ENCODE measurements around the gene GALC. TPM values are rescaled to one million over a fixed set of nuclear protein-coding genes. Genes with fewer than 3 reads are reported as not detected.

Gene GALC
- total RNA-seq, 4 donors from 2014 or later: 30.9 to 68.5 (median 43.3) TPM

- DNase-seq: no peak
- TF ChIP-seq POLR2A (IDR thresholded peaks at IDR 0.05): no peak
- TF ChIP-seq, protein P1, sequence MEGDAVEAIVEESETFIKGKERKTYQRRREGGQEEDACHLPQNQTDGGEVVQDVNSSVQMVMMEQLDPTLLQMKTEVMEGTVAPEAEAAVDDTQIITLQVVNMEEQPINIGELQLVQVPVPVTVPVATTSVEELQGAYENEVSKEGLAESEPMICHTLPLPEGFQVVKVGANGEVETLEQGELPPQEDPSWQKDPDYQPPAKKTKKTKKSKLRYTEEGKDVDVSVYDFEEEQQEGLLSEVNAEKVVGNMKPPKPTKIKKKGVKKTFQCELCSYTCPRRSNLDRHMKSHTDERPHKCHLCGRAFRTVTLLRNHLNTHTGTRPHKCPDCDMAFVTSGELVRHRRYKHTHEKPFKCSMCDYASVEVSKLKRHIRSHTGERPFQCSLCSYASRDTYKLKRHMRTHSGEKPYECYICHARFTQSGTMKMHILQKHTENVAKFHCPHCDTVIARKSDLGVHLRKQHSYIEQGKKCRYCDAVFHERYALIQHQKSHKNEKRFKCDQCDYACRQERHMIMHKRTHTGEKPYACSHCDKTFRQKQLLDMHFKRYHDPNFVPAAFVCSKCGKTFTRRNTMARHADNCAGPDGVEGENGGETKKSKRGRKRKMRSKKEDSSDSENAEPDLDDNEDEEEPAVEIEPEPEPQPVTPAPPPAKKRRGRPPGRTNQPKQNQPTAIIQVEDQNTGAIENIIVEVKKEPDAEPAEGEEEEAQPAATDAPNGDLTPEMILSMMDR (IDR thresholded peaks at IDR 0.05): no peak
- H3K36me3 ChIP-seq: no peaks in the 10 kb centered on the region
- intact Hi-C loops (cut with DNase I): no loop called here
- no peak overlapping the region for H3K4me3 ChIP-seq (replicated peaks in 1 of 3)
- no peak overlapping the region for H3K27ac ChIP-seq
- WGBS, 2 donors: 61 to 71% methylated on average over 2 of the region's 2 CpGs
- no peaks in the 10 kb centered on the region for H3K4me1 ChIP-seq
- no peaks in the 10 kb centered on the region for H3K27me3 ChIP-seq
- H3K9me3 ChIP-seq: no peaks in the 10 kb centered on the region
Measured at GRCh38 chr14:88034076-88034475, 41.1 kb upstream of the GALC start.

DNA sequence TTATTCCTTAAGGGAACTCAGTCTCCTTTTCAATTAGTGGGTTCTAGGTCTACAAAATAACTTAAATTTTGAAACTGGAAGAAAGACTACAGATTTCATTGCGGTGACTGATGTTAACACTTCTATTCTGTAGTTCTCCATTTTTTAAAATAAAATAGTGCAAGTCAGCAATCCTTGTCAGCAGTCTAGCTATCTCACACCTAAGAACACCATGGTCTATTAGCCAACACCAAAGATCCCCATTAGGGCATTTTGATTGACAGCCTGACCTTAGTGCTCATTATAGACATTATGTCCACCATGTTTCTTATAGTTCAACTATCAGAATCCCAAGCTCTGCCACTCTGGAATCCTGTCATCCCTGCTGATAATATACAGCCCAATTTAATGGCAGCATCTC lies 39.4 kb upstream of the GALC start:
- Histone ChIP-seq H3K9me3 (no peaks in the 10 kb centered on the region), H3K27ac (no peak overlapping the region), H3K4me3 (replicated peaks in 1 of 3) (no peak overlapping the region), H3K4me1 (no peaks in the 10 kb centered on the region), H3K27me3 (no peaks in the 10 kb centered on the region), H3K36me3 (no peaks in the 10 kb centered on the region)
- no peak for DNase-seq
- intact Hi-C loops (cut with DNase I): no loop called here
- TF ChIP-seq, protein P1 (IDR thresholded peaks at IDR 0.05): no peak
- no peak for TF ChIP-seq POLR2A (IDR thresholded peaks at IDR 0.05)
- WGBS, 2 donors: 92 to 96% methylated on average over 1 of the region's 1 CpG

- Histone ChIP-seq H3K27ac (no peak overlapping the region), H3K27me3 (no peaks in the 10 kb centered on the region), H3K4me1 (no peaks in the 10 kb centered on the region), H3K4me3 (replicated peaks in 1 of 3) (no peak overlapping the region), H3K9me3 (no peaks in the 10 kb centered on the region), H3K36me3 (no peaks in the 10 kb centered on the region)
- WGBS, 2 donors: 81 to 84% methylated on average over 1 of the region's 1 CpG
- no peak for TF ChIP-seq POLR2A (IDR thresholded peaks at IDR 0.05)
- TF ChIP-seq, protein P1 (IDR thresholded peaks at IDR 0.05): no peak
- intact Hi-C loops (cut with DNase I): no loop called here
- no peak for DNase-seq
Measured at GRCh38 chr14:88030892-88031291, 37.9 kb upstream of the GALC start.

GRCh38 chr14:88030079-88030478 lies 37.1 kb upstream of the GALC start:
- no peak overlapping the region for H3K27ac ChIP-seq
- TF ChIP-seq POLR2A (IDR thresholded peaks at IDR 0.05): no peak
- TF ChIP-seq, protein P1 (IDR thresholded peaks at IDR 0.05): no peak
- no peak overlapping the region for H3K4me3 ChIP-seq (replicated peaks in 1 of 3)
- no peak for DNase-seq
- no peaks in the 10 kb centered on the region for H3K4me1 ChIP-seq
- WGBS, 2 donors: 53% methylated on average over 1 of the region's 1 CpG
- no peaks in the 10 kb centered on the region for H3K9me3 ChIP-seq
- intact Hi-C loops (cut with DNase I): no loop called here
- no peaks in the 10 kb centered on the region for H3K27me3 ChIP-seq
- no peaks in the 10 kb centered on the region for H3K36me3 ChIP-seq

GRCh38 chr14:88029500-88029899 lies 36.5 kb upstream of the GALC start:
- H3K9me3 ChIP-seq: no peaks in the 10 kb centered on the region
- no peak overlapping the region for H3K4me3 ChIP-seq (replicated peaks in 1 of 3)
- WGBS, 2 donors: 76 to 85% methylated on average over 2 of the region's 2 CpGs
- no peaks in the 10 kb centered on the region for H3K27me3 ChIP-seq
- no peaks in the 10 kb centered on the region for H3K36me3 ChIP-seq
- DNase-seq: no peak
- H3K4me1 ChIP-seq: no peaks in the 10 kb centered on the region
- no peak for TF ChIP-seq POLR2A (IDR thresholded peaks at IDR 0.05)
- TF ChIP-seq, protein P1 (IDR thresholded peaks at IDR 0.05): no peak
- intact Hi-C loops (cut with DNase I): loop anchor here (10.0 kb wide), 1 partner anchor 135 kb away; no protein-coding TSS in a partner anchor
- H3K27ac ChIP-seq: no peak overlapping the region

Measured in thyroid gland (tissue), 4 donors.